ENCODE measurements around the gene JOSD2.

DNA sequence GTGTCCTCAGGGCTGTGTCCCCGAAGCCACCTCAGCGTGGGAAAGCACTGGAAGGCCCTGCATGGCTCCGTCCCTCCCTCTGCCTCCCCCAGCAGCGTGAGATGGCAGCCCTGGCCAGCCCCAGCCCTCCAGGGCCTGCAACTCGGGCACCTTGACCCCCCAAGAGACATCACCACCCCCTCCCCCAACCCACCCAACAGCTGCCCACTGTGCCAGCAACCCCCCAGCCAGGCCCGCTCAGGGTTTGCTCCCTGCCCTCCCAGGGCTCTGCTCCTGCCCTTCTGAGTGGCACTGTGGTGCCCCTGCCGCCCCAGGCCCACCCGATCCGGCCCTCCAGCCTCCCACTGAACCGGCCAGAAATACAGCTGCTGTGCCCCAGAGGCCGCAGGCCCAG, 4.2 kb upstream of the JOSD2 start:
- TF ChIP-seq, protein P1, sequence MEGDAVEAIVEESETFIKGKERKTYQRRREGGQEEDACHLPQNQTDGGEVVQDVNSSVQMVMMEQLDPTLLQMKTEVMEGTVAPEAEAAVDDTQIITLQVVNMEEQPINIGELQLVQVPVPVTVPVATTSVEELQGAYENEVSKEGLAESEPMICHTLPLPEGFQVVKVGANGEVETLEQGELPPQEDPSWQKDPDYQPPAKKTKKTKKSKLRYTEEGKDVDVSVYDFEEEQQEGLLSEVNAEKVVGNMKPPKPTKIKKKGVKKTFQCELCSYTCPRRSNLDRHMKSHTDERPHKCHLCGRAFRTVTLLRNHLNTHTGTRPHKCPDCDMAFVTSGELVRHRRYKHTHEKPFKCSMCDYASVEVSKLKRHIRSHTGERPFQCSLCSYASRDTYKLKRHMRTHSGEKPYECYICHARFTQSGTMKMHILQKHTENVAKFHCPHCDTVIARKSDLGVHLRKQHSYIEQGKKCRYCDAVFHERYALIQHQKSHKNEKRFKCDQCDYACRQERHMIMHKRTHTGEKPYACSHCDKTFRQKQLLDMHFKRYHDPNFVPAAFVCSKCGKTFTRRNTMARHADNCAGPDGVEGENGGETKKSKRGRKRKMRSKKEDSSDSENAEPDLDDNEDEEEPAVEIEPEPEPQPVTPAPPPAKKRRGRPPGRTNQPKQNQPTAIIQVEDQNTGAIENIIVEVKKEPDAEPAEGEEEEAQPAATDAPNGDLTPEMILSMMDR (IDR thresholded peaks at IDR 0.05) = no peak
- TF ChIP-seq ZFX (IDR thresholded peaks at IDR 0.05; ENCODE audit: borderline replicate concordance) = no peak

Measured in 22Rv1 (cell line).